Dendritic cell treated with granulocyte-macrophage colony-stimulating factor and Interleukin-4, amounts not matched to agents 40 ng/mL and 50 ng/mL, for 4 days (primary cell): ENCODE results near the gene ADAD2.

Experiments used
- H3K27ac Mint-ChIP-seq: one replicate; pipeline ENCODE4 v1.8.0; 2022; ENCODE audit warnings: mild to moderate bottlenecking, mixed read lengths
- H3K27me3 Mint-ChIP-seq: one replicate; pipeline ENCODE4 v1.8.0; 2022; ENCODE audit warnings: mild to moderate bottlenecking, mixed read lengths
- H3K36me3 Mint-ChIP-seq: one replicate; pipeline ENCODE4 v1.8.0; 2022; ENCODE audit warnings: low read depth, mixed read lengths
- H3K4me1 Mint-ChIP-seq: one replicate; pipeline ENCODE4 v1.8.0; 2022; ENCODE audit warnings: low read depth, mixed read lengths
- H3K4me3 Mint-ChIP-seq: one replicate; pipeline ENCODE4 v1.8.0; 2022; ENCODE audit warnings: mild to moderate bottlenecking, moderate library complexity, mixed read lengths
- H3K9me3 Mint-ChIP-seq: one replicate; pipeline ENCODE4 v1.8.0; 2022; ENCODE audit warnings: mixed read lengths
- intact Hi-C: fragments of 100-400 bp; cut with micrococcal nuclease; formaldehyde crosslinking; loops from one replicate; pipeline ENCODE4 v1.15.0; 2022

ADAD2 gene

DNA sequence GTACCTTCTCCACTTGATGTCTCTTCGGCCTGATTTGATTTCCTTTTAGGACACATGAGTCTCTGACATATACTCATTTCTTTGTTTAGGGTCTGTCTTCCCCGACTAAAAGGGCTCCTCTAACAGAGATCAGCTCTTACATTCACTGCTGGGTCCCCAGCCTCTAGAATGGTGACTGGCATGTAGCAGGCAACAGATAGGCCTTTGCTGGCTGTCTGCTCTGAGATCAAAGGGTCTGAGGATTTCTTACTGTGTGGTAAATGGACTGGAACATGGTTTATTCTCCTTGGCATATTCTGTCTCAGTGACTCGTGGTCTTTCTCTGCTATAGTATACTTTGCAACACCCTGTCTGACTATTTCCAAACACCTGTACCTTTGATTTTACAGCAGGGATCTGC, 29.2 kb upstream of the ADAD2 start:
- H3K36me3 Mint-ChIP-seq, result no peaks in the 10 kb centered on the region
- H3K27ac Mint-ChIP-seq, result no peak overlapping the region
- no peaks in the 10 kb centered on the region for H3K9me3 Mint-ChIP-seq
- H3K4me1 Mint-ChIP-seq, result no peaks in the 10 kb centered on the region
- H3K27me3 Mint-ChIP-seq, result peaks cover 52% of the 10 kb centered on the region
- intact Hi-C loops, result no loop called here
- no peak overlapping the region for H3K4me3 Mint-ChIP-seq

DNA sequence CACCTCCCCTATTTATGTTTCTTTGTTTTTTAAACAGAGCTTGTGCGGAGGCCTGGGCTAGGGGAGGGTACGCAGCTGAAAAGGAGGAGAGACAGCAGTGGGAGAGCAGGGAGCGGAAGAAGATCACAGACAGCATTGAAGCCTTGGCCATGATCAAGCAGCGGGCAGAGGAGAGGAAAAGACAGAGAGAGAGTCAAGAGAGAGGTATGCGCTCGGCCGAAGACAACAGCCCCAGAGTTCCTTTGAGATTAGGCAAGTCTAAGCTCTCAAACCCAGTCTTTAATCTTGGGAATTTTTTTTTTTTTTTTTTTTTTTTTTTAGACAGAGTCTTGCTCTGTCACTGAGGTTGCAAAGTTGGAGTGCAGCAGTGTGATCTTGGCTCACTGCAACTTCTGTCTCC, 25.2 kb upstream of the ADAD2 start:
- intact Hi-C loops, result no loop called here
- Mint-ChIP-seq H3K9me3 (no peaks in the 10 kb centered on the region), H3K4me3 (no peak overlapping the region), H3K4me1 (no peaks in the 10 kb centered on the region), H3K36me3 (no peaks in the 10 kb centered on the region), H3K27ac (no peak overlapping the region), H3K27me3 (peaks cover 39% of the 10 kb centered on the region)

DNA sequence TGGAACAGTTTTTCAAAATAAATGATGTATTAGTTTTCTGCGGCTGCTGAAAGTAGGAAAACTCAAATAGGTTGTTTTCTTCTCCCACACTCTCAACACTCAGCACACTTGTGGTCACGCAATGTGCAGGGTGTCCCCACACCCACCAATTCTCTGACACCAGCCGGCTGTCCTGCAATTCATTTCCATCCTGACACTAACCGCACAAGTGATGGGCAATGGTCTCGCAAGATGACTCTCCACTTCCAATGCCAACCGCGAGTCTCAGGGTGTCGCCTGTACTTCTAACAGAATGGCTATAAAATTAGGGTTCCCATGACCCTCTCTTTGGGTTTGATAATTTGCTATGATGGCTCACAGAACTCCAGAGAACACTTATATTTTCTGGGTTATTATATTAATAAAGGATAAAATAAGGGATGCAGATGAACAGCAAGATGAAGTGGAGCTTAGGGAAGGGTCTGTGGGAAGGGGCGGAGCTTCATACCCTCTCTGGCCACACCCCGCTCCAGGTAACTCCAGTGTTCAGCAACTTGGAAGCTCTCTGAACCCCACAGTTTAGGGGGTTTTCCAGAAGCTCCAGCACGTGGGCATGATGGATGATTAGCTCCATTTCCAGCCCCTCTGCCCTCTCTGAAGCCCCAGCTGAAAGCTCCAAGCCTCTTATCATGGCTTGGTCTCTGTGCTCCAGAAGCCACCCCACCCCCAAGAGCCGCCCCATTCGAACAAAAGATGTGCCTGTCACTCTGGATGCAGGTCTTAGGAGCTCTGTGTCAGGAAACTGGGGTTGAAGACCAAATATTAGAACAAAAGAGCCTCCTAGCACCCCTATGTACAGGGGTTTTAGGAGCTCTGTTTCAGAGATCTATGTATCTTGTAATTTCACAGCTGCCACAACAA, 23.9 kb upstream of the ADAD2 start:
- no peak overlapping the region for H3K27ac Mint-ChIP-seq
- no peak overlapping the region for H3K4me3 Mint-ChIP-seq
- no peaks in the 10 kb centered on the region for H3K36me3 Mint-ChIP-seq
- intact Hi-C loops, result no loop called here
- no peaks in the 10 kb centered on the region for H3K4me1 Mint-ChIP-seq
- peaks cover 33% of the 10 kb centered on the region for H3K27me3 Mint-ChIP-seq
- no peaks in the 10 kb centered on the region for H3K9me3 Mint-ChIP-seq

DNA sequence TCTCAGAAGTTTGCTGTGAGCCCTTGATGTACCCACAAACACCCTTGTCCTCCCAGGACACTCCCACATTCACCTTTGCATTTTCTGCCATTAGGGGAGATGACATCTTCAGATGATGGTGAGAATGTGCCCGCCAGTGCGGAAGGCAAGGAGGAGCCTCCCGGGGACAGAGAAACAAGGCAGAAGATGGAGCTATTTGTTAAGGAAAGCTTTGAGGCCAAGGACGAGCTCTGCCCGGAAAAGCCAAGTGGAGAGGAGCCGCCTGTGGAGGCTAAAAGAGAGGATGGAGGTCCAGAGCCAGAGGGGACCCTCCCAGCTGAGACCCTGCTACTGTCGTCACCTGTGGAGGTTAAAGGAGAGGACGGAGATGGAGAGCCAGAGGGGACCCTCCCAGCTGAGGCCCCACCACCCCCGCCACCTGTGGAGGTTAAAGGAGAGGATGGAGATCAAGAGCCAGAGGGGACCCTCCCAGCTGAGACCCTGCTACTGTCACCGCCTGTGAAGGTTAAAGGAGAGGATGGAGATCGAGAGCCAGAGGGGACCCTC, 21.1 kb upstream of the ADAD2 start:
- Mint-ChIP-seq H3K27ac (no peak overlapping the region), H3K4me1 (no peaks in the 10 kb centered on the region), H3K27me3 (peaks cover 30% of the 10 kb centered on the region), H3K9me3 (no peaks in the 10 kb centered on the region), H3K4me3 (no peak overlapping the region), H3K36me3 (no peaks in the 10 kb centered on the region)
- intact Hi-C loops, result loop anchor here (10.0 kb wide), 1 partner anchor 105 kb away; no protein-coding TSS in a partner anchor

DNA sequence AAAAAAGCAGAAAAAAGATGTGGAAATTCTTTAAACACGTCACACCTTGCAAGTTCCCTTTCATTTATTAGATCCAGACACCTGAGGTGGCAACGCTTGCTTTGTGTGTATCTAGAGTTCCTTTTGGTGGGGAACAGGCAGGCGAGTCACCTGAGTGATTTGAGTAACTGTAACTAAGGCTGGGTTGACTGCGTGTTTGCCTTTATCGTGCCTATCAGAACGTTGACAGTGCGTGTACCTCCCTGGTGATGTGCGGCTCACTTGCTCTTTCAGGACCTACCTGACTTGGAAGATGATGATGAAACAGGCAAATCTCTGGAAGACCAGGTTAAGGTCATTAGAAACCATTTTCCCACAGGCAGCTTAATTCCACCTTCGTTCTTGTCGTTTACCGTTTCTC, 16.6 kb upstream of the ADAD2 start:
- intact Hi-C loops, result loop anchor here (10.0 kb wide), 1 partner anchor 110 kb away; no protein-coding TSS in a partner anchor
- no peak overlapping the region for H3K4me3 Mint-ChIP-seq
- H3K4me1 Mint-ChIP-seq, result peaks cover 25% of the 10 kb centered on the region
- peaks cover 13% of the 10 kb centered on the region for H3K27me3 Mint-ChIP-seq
- H3K36me3 Mint-ChIP-seq, result peaks cover 21% of the 10 kb centered on the region
- no peak overlapping the region for H3K27ac Mint-ChIP-seq
- H3K9me3 Mint-ChIP-seq, result no peaks in the 10 kb centered on the region

DNA sequence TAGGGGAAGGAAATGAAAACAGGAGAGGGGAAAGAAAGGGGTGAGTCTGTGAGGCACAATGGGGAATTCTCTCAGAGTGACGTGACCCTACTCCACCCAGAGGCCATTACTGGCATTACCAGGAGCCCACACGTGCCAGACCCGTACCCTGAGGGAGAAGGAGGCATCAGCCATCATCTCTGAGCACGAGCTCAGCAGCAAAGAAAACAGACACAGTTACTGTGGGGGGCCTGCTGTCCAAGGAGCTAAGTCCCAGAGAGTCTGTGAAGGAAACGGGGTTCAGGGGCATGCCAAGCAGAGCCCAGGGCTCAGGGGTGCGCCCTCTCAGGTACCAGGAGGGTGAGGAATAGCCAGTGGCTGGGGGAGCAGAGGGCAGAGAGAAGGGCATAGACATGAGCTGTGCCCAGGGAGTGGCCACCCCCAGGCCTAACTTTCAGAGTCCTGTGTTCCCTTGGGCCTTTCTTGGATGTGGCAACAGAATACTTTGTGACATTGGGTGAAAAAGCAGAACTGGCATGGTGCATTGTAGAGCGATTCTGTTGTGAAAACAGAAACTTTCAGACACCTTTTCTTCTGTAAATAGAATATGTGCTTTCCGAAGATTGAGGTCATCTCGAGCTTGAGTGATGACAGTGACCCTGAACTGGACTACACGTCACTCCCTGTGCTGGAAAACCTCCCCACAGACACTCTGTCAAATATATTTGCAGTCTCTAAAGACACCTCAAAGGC, 15.4 kb upstream of the ADAD2 start:
- peaks cover 7% of the 10 kb centered on the region for H3K27me3 Mint-ChIP-seq
- H3K9me3 Mint-ChIP-seq, result no peaks in the 10 kb centered on the region
- H3K4me3 Mint-ChIP-seq, result no peak overlapping the region
- intact Hi-C loops, result loop anchor here (10.0 kb wide), 1 partner anchor 111 kb away; no protein-coding TSS in a partner anchor
- H3K36me3 Mint-ChIP-seq, result peaks cover 33% of the 10 kb centered on the region
- peaks cover 25% of the 10 kb centered on the region for H3K4me1 Mint-ChIP-seq
- peak overlapping the region; percentile 68 for H3K27ac Mint-ChIP-seq

DNA sequence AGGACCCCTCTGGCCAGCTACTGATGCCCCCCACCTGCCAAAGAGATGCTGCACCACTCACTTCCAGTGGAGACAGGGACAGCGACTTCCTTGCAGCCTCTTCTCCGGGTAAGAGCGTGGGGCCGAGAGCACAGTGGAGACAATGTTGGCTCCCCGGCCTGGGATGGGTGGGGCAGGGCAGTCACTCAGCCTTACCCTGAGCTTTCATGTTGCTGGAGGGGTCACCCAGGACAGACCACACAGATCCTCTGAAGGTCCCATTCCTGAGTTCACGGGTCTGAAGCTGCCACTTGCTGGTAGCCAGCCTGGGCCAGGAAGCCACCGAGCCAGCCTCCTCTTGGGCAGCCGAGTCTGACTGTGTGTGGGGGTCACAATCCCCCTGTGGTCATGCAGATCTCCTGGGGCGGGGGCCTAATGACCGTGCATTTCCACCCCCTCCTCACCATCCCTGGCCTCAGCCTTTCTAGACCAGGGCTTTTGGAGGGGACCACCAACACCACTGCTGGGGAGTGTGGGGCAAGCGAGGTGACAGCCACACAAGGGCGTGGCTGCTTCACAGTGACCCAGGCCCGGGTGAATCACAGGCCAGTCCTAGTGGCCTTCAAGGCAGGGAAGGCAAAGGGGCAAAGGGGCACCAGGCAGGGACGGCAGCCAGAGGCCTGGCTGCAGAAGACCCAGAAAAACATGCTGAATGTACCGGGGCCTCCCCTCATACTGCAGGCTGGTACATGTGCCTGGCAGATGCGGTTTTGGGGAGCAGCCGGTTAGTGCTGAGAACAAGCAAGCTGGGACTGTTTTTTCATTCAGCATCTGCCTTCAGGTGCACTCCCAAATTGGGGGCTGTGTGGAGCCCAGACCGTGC, 14.5 kb upstream of the ADAD2 start:
- Mint-ChIP-seq H3K27ac (peak overlapping the region; percentile 68), H3K27me3 (peaks cover 7% of the 10 kb centered on the region), H3K36me3 (peaks cover 42% of the 10 kb centered on the region), H3K9me3 (no peaks in the 10 kb centered on the region), H3K4me3 (no peak overlapping the region), H3K4me1 (peaks cover 25% of the 10 kb centered on the region)
- intact Hi-C loops, result loop anchor here (10.0 kb wide), 1 partner anchor 112 kb away; no protein-coding TSS in a partner anchor

DNA sequence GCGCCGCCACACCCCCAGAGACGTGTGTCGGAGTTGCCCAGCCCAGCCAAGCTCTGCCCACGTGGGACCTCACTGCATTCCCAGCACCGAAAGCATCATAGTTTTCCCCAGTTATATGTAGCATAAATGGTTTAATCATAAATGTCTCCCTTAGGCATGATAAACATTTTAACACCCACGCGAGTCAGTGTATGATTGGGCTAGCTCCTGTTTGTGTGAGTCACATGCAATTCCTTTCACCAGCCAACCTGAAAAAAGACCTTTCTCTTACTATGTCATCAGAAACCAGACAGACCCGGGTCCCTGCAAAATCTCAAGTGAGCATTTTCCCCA, 13.2 kb upstream of the ADAD2 start:
- no peaks in the 10 kb centered on the region for H3K9me3 Mint-ChIP-seq
- H3K36me3 Mint-ChIP-seq, result peaks cover 54% of the 10 kb centered on the region
- H3K27ac Mint-ChIP-seq, result no peak overlapping the region
- no peak overlapping the region for H3K4me3 Mint-ChIP-seq
- intact Hi-C loops, result loop anchor here (10.0 kb wide), 1 partner anchor 113 kb away; no protein-coding TSS in a partner anchor
- H3K4me1 Mint-ChIP-seq, result peaks cover 25% of the 10 kb centered on the region
- peaks cover 6% of the 10 kb centered on the region for H3K27me3 Mint-ChIP-seq

DNA sequence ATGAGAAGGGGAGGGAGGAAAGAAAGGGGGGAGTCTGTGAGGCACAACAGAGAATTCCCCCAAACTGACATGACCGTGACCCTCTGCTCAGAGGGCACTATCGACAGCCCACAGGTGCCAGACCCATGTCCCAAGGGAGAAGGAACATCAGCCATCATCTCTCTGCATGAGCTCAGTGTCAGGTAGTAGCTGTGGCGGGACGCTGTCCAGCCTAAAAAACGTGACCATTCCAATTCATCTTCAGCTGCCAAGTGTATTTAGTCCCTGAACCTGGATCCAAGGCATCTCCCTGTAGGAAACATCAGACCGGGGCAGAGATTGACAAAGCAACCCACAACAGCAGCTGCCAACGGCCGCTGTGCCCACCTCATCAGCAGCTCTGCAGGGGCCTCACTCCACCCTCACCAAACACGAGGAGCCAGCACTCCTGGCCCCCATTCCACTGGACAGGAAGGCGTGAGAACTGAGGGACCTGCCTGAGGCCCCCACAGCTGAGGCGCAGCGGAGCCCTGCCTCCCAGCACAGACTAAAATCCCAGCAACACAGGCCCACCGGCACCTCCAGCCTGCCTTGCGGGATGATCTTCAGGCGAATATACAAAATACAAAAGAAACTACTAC, 12.7 kb upstream of the ADAD2 start:
- intact Hi-C loops, result loop anchor here (10.0 kb wide), 1 partner anchor 113 kb away; no protein-coding TSS in a partner anchor
- H3K4me1 Mint-ChIP-seq, result peaks cover 25% of the 10 kb centered on the region
- H3K27ac Mint-ChIP-seq, result no peak overlapping the region
- peaks cover 60% of the 10 kb centered on the region for H3K36me3 Mint-ChIP-seq
- no peaks in the 10 kb centered on the region for H3K9me3 Mint-ChIP-seq
- no peak overlapping the region for H3K4me3 Mint-ChIP-seq
- peaks cover under 1% of the 10 kb centered on the region for H3K27me3 Mint-ChIP-seq

DNA sequence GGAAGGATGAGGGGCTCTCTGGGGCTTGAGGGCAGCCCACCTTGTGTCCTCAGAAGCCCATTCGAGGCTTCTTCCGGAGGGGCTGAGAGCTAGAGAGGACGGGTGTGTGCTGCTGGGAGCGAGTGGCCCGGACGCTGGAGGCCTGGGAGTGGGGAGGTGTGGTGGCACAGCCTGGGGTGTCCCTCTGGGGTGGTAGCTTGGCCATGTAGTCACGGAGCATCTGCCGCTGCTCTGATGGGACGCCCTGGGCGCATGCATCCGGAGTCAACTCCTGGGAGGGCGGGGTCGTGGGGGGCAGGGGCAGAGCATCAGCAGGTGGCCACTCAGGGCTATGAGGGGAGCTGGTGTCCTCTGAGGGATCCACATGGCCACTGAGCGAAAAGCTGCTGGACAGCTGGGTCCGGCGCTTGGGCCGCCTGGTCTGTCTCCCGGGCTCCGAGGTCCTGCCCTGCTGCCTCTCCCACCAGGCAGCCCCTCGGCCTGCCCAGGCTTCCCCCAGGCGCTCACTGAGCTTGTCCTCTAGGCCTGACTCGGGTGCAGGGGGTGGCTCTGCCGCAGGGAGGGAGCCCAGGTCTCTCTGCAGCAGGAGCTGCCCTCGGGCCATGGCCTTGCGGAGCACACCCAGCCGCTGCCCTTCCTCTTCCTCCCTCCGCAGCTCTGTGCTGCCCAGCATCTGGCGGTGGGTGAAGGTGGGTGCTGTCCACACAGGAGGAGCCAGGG, 11.9 kb upstream of the ADAD2 start:
- no peak overlapping the region for H3K4me3 Mint-ChIP-seq
- intact Hi-C loops, result loop anchor here (10.0 kb wide), 1 partner anchor 114 kb away; no protein-coding TSS in a partner anchor
- H3K27me3 Mint-ChIP-seq, result no peaks in the 10 kb centered on the region
- no peaks in the 10 kb centered on the region for H3K9me3 Mint-ChIP-seq
- H3K4me1 Mint-ChIP-seq, result peaks cover 25% of the 10 kb centered on the region
- H3K36me3 Mint-ChIP-seq, result peaks cover 68% of the 10 kb centered on the region
- no peak overlapping the region for H3K27ac Mint-ChIP-seq

DNA sequence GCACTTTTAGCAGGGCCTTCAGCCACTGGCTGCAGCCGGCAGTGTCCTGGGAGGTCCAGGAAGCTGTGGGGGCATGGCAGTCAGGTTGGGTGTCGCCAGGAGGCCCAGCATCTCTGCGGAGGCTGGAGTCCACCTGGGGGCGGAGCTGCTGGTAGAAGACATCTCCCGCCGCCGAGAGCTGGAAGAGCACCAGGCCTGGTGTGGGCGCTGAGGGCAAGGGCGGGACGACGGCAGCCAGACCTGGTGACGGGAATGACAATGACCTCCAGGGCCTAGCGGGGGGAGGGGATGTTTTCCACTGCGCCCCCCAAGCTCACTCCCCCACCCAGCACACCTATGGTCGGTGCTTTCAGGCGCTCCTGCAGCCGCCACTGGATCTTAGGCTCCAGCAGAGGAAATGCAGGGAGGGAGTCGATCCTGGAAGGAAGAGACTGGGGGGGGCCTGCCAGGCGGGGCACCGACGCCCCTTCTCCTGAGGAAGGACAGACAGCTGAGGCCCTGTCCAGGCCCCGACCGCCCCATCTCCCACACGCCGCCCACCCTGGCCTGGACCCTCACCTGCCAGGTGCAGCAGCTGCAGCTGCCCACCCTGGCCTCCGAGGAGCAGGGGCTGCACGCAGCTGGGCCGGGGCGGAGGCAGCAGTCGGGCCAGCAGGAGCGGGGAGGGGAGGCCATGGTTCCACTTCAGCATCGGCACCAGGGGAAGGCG, 11.2 kb upstream of the ADAD2 start:
- Mint-ChIP-seq H3K4me3 (no peak overlapping the region), H3K27me3 (no peaks in the 10 kb centered on the region), H3K4me1 (peaks cover 30% of the 10 kb centered on the region), H3K36me3 (peaks cover 75% of the 10 kb centered on the region), H3K27ac (no peak overlapping the region), H3K9me3 (no peaks in the 10 kb centered on the region)
- intact Hi-C loops, result loop anchor here (10.0 kb wide), 1 partner anchor 115 kb away; no protein-coding TSS in a partner anchor

DNA sequence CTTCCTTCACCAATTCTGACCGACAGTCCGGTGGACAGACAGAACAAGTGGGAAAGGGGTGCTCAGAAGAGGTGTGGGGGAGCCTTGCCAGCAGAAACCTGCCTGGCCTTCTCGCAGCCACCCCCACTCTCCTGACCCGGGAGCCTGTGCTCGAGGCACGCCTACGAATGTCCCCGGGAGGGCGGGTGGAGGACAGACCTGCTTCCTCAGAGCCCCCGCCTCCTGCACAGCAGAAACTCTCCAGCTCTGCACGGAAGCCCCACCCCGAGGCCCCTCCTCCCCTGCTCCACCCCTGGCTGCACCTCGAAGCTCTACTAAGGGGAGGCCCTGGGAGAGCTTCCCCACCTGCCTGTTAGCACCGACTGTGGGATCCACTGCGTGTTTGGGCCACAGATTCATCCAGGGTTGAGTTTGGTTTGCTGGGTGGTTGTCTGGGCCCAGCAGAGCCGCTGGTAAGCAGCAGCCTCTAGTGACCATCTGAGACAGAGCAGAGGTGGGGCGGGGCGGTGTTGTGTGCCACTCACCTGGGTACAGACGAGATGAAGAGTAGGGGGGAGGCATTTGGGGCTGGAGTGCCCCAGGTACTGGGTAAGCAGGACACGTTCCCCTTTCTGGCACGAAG, 10.3 kb upstream of the ADAD2 start:
- intact Hi-C loops, result no loop called here
- H3K36me3 Mint-ChIP-seq, result peaks cover 82% of the 10 kb centered on the region
- no peaks in the 10 kb centered on the region for H3K27me3 Mint-ChIP-seq
- H3K9me3 Mint-ChIP-seq, result no peaks in the 10 kb centered on the region
- H3K27ac Mint-ChIP-seq, result no peak overlapping the region
- H3K4me1 Mint-ChIP-seq, result peaks cover 31% of the 10 kb centered on the region
- no peak overlapping the region for H3K4me3 Mint-ChIP-seq
